Mesenteric fat pad (tissue), 1 donor: ENCODE data around the gene ZDHHC7. TPM values are rescaled to one million over a fixed set of nuclear protein-coding genes. Genes with fewer than 3 reads are reported as not detected.

ENCODE experiments used
- DNase-seq: peaks from one replicate; pipeline ENCODE4 v3.0.0-alpha.2; 2020; ENCODE audit warnings: low spot score
- total RNA-seq: library from RNA; stranded (reverse); fragmentation: NEBNext Ultra II Directional; extraction: Animal tissue kit (Norgen Biotek cat#: 25700); gene quantifications from one replicate; pipeline ENCODE4 v1.2.1, GENCODE V29; 2021
- donor health status: DM: yes; HTN: yes; CAD: no.

Gene ZDHHC7
- total RNA-seq, 1 donor from 2014 or later, result 45.6 TPM

- DNase-seq, result no peak
Measured at GRCh38 chr16:84924331-84925091, 86.8 kb downstream of the ZDHHC7 start.

Other genes starting within 250 kb of the ZDHHC7 start
- gene CRISPLD2, start 191.6 kb downstream of the ZDHHC7 start, total RNA-seq, result 256 TPM
- 12.7 TPM for gene KIAA0513, start 16.3 kb upstream of the ZDHHC7 start, total RNA-seq
- gene CIBAR2, start 100.9 kb upstream of the ZDHHC7 start, total RNA-seq, result not detected